MM.1S (cell line): ENCODE results near the gene ACKR2.

Source experiments
- CTCF ChIP-seq: fragments of 300-600 bp; sonication (generic); IDR thresholded peaks from 2 replicates; pipeline ENCODE4 v1.5.1; 2016; ENCODE audit warnings: antibody characterized with exemption, low read length, mixed read lengths
- EZH2 ChIP-seq: fragments of 300-600 bp; sonication (generic); optimal IDR thresholded peaks from 2 replicates; pipeline ENCODE3; 2017; ENCODE audit warnings: low read depth, mild to moderate bottlenecking, antibody characterized with exemption, low read length, mixed read lengths

DNA sequence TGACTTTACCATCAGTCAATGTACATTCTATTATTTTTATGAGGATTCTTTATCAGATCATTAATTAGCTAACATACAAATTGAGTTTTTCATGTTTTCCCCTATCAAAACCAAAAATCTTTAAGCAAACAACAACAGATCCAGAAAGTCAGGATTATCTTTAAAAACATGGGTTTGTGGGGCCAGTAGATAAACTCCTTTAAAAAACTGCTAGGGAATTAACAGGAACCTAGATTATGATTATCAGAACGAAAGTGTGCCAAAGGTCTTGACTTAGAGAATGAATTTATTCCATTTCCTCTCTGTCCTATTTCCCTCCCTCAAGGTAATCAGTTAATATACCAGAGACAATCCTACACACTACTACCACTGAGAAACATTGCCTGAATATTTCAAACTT is 23.0 kb upstream of the ACKR2 start:
- TF ChIP-seq CTCF (no peak), EZH2 (no peak)
